GM19468 (cell line): Measurements from ENCODE around the gene MED15.

ENCODE experiments used
- ATAC-seq: cut with Tn5 transposase; IDR thresholded peaks from one replicate; pipeline ENCODE4 v1.9.1; 2021; ENCODE audit warnings: mild to moderate bottlenecking, moderate library complexity, moderate number of reproducible peaks; ENCODE audit not compliant: unreplicated experiment; ENCODE audit errors: extremely low read depth

Gene MED15

GRCh38 chr22:20579273-20580120 lies 72.1 kb downstream of the MED15 start:
- no peak for ATAC-seq

GRCh38 chr22:20580179-20580578 lies 72.8 kb downstream of the MED15 start:
- ATAC-seq: no peak

GRCh38 chr22:20580611-20581502 lies 73.4 kb downstream of the MED15 start:
- no peak for ATAC-seq

- ATAC-seq: no peak
Observed at GRCh38 chr22:20581503-20582170, 74.2 kb downstream of the MED15 start.

- no peak for ATAC-seq
Observed at GRCh38 chr22:20582171-20582511, 74.7 kb downstream of the MED15 start.

GRCh38 chr22:20582520-20583361 lies 75.3 kb downstream of the MED15 start:
- ATAC-seq: no peak

GRCh38 chr22:20583471-20583922 lies 76.1 kb downstream of the MED15 start:
- ATAC-seq: no peak

- no peak for ATAC-seq
Observed at GRCh38 chr22:20584029-20584871, 76.8 kb downstream of the MED15 start.

GRCh38 chr22:20584872-20585638 lies 77.6 kb downstream of the MED15 start:
- ATAC-seq: no peak

GRCh38 chr22:20585639-20586402 lies 78.4 kb downstream of the MED15 start:
- no peak for ATAC-seq

- ATAC-seq: no peak
Observed at GRCh38 chr22:20586403-20586745, 79.0 kb downstream of the MED15 start.

- ATAC-seq: no peak
Observed at GRCh38 chr22:20587206-20587958, 80.0 kb downstream of the MED15 start.

GRCh38 chr22:20588092-20588842 lies 80.9 kb downstream of the MED15 start:
- no peak for ATAC-seq

- no peak for ATAC-seq
Observed at GRCh38 chr22:20588843-20589581, 81.6 kb downstream of the MED15 start.

- no peak for ATAC-seq
Observed at GRCh38 chr22:20589614-20590476, 82.4 kb downstream of the MED15 start.
